ENCODE measurements around the gene SGCD.

DNA sequence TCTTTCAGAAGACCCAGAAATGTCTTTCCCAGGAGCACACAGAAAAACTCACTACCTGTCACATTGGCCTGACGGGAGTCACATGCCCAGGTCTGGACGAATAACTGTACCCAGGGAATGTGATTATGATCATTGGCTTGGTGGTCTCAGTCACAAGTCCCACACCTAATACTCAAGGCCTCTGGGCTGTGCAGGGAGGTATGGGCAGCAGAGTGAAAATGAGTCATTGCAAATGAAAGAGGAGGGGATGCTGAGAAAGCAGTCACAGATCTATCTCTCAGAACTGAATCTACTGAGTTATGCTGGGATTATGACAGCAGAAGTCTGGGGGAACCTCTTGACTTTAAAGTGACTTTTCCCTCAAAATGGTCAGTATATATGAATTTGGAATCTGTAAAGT, 36.9 kb downstream of the SGCD start:
- TF ChIP-seq CTCF (conservative IDR thresholded peaks at IDR 0.05; ENCODE audit: low read length) (no peak), EZH2phosphoT487 (IDR thresholded peaks at IDR 0.05; ENCODE audit: borderline replicate concordance) (no peak)

Data from Loucy (cell line).